HCT116 (cell line): ENCODE results near the gene CDH23. TPM values are rescaled to one million over a fixed set of nuclear protein-coding genes. Genes with fewer than 3 reads are reported as not detected.

Experiments used
- ATAC-seq: fragments of 200-7000 bp; cut with Tn5 transposase; 2 replicates; pipeline ENCODE4 v1.9.1; 2020; ENCODE audit warnings: mild to moderate bottlenecking, moderate library complexity
- BruUV-seq: library from RNA; stranded (reverse); fragments of 400-500 nt; replicated peaks from 2 replicates; lab custom pipeline; 2021; lab: Mats Ljungman, UMichigan
- CTCF ChIA-PET: fragments of 300-600 bp; sonication (Branson Sonifier 250); formaldehyde crosslinking; loops from one replicate; lab custom pipeline; 2021; ENCODE audit warnings: antibody characterized with exemption; lab: Charles Lee
- POLR2A ChIA-PET: fragments of 300-600, 350-600 bp; sonication (Branson Sonifier 250); formaldehyde crosslinking; loops from one replicate; lab custom pipeline; 2021; ENCODE audit warnings: antibody characterized with exemption; lab: Charles Lee
- RAD21 ChIA-PET, 2 experiments: fragments of 300-600 bp; sonication (Branson Sonifier 250); formaldehyde crosslinking; loops; one replicate each; lab custom pipeline; 2023; ENCODE audit warnings: low total read pairs in 2 of 2; ENCODE audit not compliant: uncharacterized antibody in 2 of 2, unreplicated experiment in 2 of 2, low non-redundant PET in 1 of 2; lab: Charles Lee
- DNase-seq: peaks from one replicate; pipeline ENCODE4 v3.0.0-alpha.2; 2010; ENCODE audit warnings: low read depth, low spot score
- H2AFZ ChIP-seq: fragments of 200-600 bp; shearing (Covaris generic), sonication (generic); 2 replicates; pipeline ENCODE4 v1.6.1; 2017; ENCODE audit warnings: low read depth, mixed run types, mixed read lengths, antibody characterized with exemption, low read length; ENCODE audit not compliant: poor library complexity, severe bottlenecking
- H3K27ac ChIP-seq: 2 replicates; pipeline ENCODE4 v1.5.1; 2012; ENCODE audit warnings: low read depth, low read length
- H3K27me3 ChIP-seq: fragments of 200-600 bp; sonication (generic); 2 replicates; pipeline ENCODE4 v1.6.1; 2016; ENCODE audit warnings: mixed run types, low read length, mixed read lengths; ENCODE audit not compliant: insufficient read depth
- H3K36me3 ChIP-seq, 2 experiments: fragments of 200-500 bp in 1 of 2; fragments of 200-600 bp in 1 of 2; sonication (Bioruptor generic) in 1 of 2; sonication (generic) in 1 of 2; 2 replicates each; pipeline versions ENCODE4 v1.5.1 to v1.6.1; 2014 to 2016; ENCODE audit warnings: low read length in 2 of 2, inconsistent platforms in 1 of 2, mixed read lengths in 1 of 2, mixed run types in 1 of 2; ENCODE audit not compliant: insufficient read depth in 2 of 2, control insufficient read depth in 1 of 2
- H3K4me1 ChIP-seq, 2 experiments: fragments of 200-600 bp in 1 of 2; sonication (generic) in 1 of 2; 2 replicates each; pipeline versions ENCODE4 v1.5.1 to v1.6.1; 2012 to 2017; ENCODE audit warnings: low read length in 2 of 2, inconsistent platforms in 1 of 2, mild to moderate bottlenecking in 1 of 2, mixed read lengths in 1 of 2, mixed run types in 1 of 2, moderate library complexity in 1 of 2; ENCODE audit not compliant: insufficient read depth in 2 of 2, control insufficient read depth in 1 of 2
- H3K4me2 ChIP-seq: fragments of 200-600 bp; sonication (generic); 2 replicates; pipeline ENCODE4 v1.6.1; 2017; ENCODE audit warnings: mixed run types, low read length, mixed read lengths
- H3K4me3 ChIP-seq, 2 experiments: fragments of 200-600 bp in 1 of 2; sonication (generic) in 1 of 2; replicated peaks in 1 of 2; 2 replicates each; pipeline ENCODE4 v1.5.1; 2011 to 2016; ENCODE audit warnings: low read length in 2 of 2, control low read depth in 1 of 2, low read depth in 1 of 2, mild to moderate bottlenecking in 1 of 2, mixed read lengths in 1 of 2, mixed run types in 1 of 2
- H3K79me2 ChIP-seq: fragments of 200-600 bp; sonication (generic); 2 replicates; pipeline ENCODE4 v1.6.1; 2017; ENCODE audit warnings: mild to moderate bottlenecking, mixed run types, low read length, moderate library complexity, mixed read lengths; ENCODE audit not compliant: insufficient read depth
- H3K9ac ChIP-seq: fragments of 200-600 bp; sonication (generic); 2 replicates; pipeline ENCODE4 v1.6.1; 2016; ENCODE audit warnings: low read length, mixed read lengths
- H3K9me2 ChIP-seq: fragments of 200-600 bp; sonication (generic), shearing (Covaris generic); 2 replicates; pipeline ENCODE4 v1.6.1; 2017; ENCODE audit warnings: mixed run types, mild to moderate bottlenecking, moderate library complexity; ENCODE audit not compliant: insufficient read depth
- H3K9me3 ChIP-seq, 2 experiments: fragments of 200-500 bp in 1 of 2; fragments of 200-600 bp in 1 of 2; sonication (Bioruptor generic) in 1 of 2; sonication (generic) in 1 of 2; 2 replicates each; pipeline ENCODE4 v1.6.1; 2014 to 2017; ENCODE audit warnings: low read length in 2 of 2, mixed read lengths in 2 of 2, inconsistent platforms in 1 of 2, low read depth in 1 of 2, mild to moderate bottlenecking in 1 of 2, mixed run types in 1 of 2, moderate library complexity in 1 of 2; ENCODE audit not compliant: control insufficient read depth in 1 of 2, insufficient read depth in 1 of 2
- H4K20me1 ChIP-seq: fragments of 200-600 bp; sonication (generic), shearing (Covaris generic); 2 replicates; pipeline ENCODE4 v1.6.1; 2017; ENCODE audit warnings: mixed run types, mild to moderate bottlenecking, moderate library complexity; ENCODE audit not compliant: insufficient read depth
- ATF3 ChIP-seq: IDR thresholded peaks from 2 replicates; pipeline ENCODE4 v1.6.1; 2012
- CBX3 ChIP-seq: IDR thresholded peaks from 2 replicates; pipeline ENCODE4 v1.6.1; 2012; ENCODE audit warnings: low read depth
- EGR1 ChIP-seq: IDR thresholded peaks from 2 replicates; pipeline ENCODE4 v1.6.1; 2012; ENCODE audit warnings: low read depth
- ELF1 ChIP-seq: IDR thresholded peaks from 2 replicates; pipeline ENCODE4 v1.6.1; 2012; ENCODE audit warnings: low read depth, borderline replicate concordance
- EZH2 ChIP-seq: fragments of 200-600 bp; sonication (generic); IDR thresholded peaks from 2 replicates; pipeline ENCODE4 v1.6.1; 2017; ENCODE audit warnings: antibody characterized with exemption, mixed run types
- EZH2phosphoT487 ChIP-seq: fragments of 200-600 bp; IDR thresholded peaks from 2 replicates; pipeline ENCODE4 v1.6.1; 2018; ENCODE audit warnings: antibody characterized with exemption, borderline replicate concordance
- FOSL1 ChIP-seq: IDR thresholded peaks from 2 replicates; pipeline ENCODE4 v1.6.1; 2012; ENCODE audit warnings: low read depth
- POLR2A ChIP-seq: IDR thresholded peaks from 2 replicates; pipeline ENCODE4 v1.7.0; 2011; ENCODE audit warnings: borderline replicate concordance; ENCODE audit not compliant: insufficient read depth, insufficient read length; ENCODE audit errors: extremely low read depth
- SIN3A ChIP-seq: IDR thresholded peaks from 2 replicates; pipeline ENCODE4 v1.6.1; 2012; ENCODE audit warnings: low read depth
- SRF ChIP-seq: IDR thresholded peaks from 2 replicates; pipeline ENCODE4 v1.6.1; 2012; ENCODE audit warnings: low read depth
- YY1 ChIP-seq: IDR thresholded peaks from 2 replicates; pipeline ENCODE4 v1.6.1; 2011; ENCODE audit warnings: low read length, low read depth, moderate library complexity, mild to moderate bottlenecking; ENCODE audit not compliant: insufficient replicate concordance; ENCODE audit errors: extremely low read depth
- ZBTB33 ChIP-seq: IDR thresholded peaks from 2 replicates; pipeline ENCODE4 v1.6.1; 2011; ENCODE audit warnings: mild to moderate bottlenecking, low read length, moderate library complexity; ENCODE audit not compliant: insufficient replicate concordance; ENCODE audit errors: extremely low read depth
- ZFX ChIP-seq: fragments of 450-650 bp; IDR thresholded peaks from 2 replicates; pipeline ENCODE4 v1.6.1; 2017
- ZNF274 ChIP-seq: fragments of 200-500 bp; sonication (Bioruptor generic); IDR thresholded peaks from 2 replicates; pipeline ENCODE4 v1.6.1; 2014; ENCODE audit warnings: mild to moderate bottlenecking, low read depth, low read length, inconsistent platforms
- intact Hi-C: fragments of 100-400 bp; cut with micrococcal nuclease; formaldehyde crosslinking; loops from 2 replicates; pipeline ENCODE4 v1.10.0; 2022
- total RNA-seq: library from RNA; stranded (reverse); gene quantifications from one replicate; pipeline ENCODE4 v1.2.1, GENCODE V29; 2021; ENCODE audit not compliant: unreplicated experiment

The CDH23 gene
- total RNA-seq, 1 experiment from 2014 or later, result not detected

- POLR2A ChIA-PET, result no interaction called here
- Histone ChIP-seq H3K4me3 (no peak overlapping the region), H3K27me3 (no peaks in the 10 kb centered on the region), H3K27ac (no peak overlapping the region), H3K79me2 (no peaks in the 10 kb centered on the region), H3K4me2 (no peak overlapping the region), H3K9me3 (no peaks in the 10 kb centered on the region), H4K20me1 (no peaks in the 10 kb centered on the region), H3K9me2 (no peaks in the 10 kb centered on the region), H2AFZ (no peak overlapping the region), H3K9ac (no peak overlapping the region), H3K36me3 (no peaks in the 10 kb centered on the region), H3K4me1 (peaks cover 8 to 17% of the 10 kb centered on the region in 2 experiments; a peak in 3 of 4 replicates)
- no TSS peak for BruUV-seq
- intact Hi-C loops, result loop anchor here (10.0 kb wide), 1 partner anchor 292 kb away; the partner anchor contains the start of gene SLC29A3
- RAD21 ChIA-PET, result no interaction called here
- CTCF ChIA-PET, result interaction anchor here (1.2 kb wide), 1 partner anchor 37 kb away, joined by 3 read pairs; no protein-coding TSS in a partner anchor
- ATAC-seq, result no peak
- TF ChIP-seq ZFX, result no peak
- TF ChIP-seq ATF3, result no peak
- TF ChIP-seq ELF1, result no peak
- no peak for TF ChIP-seq ZNF274
- TF ChIP-seq SRF, result no peak
- no peak for TF ChIP-seq CBX3
- TF ChIP-seq EGR1, result no peak
- TF ChIP-seq EZH2, result no peak
- no peak for TF ChIP-seq ZBTB33
- TF ChIP-seq EZH2phosphoT487, result no peak
- no peak for TF ChIP-seq YY1
- no peak for TF ChIP-seq FOSL1
- no peak for TF ChIP-seq SIN3A
- no peak for TF ChIP-seq POLR2A
- DNase-seq, result no peak
Observed at GRCh38 chr10:71607082-71607443, 210.3 kb downstream of the CDH23 start.
